Activated CD8-positive, alpha-beta T cell treated with anti-CD3 and anti-CD28 coated beads for 36 hours (primary cell): ENCODE measurements around the gene KIFC1. TPM values are rescaled to one million over a fixed set of nuclear protein-coding genes. Genes with fewer than 3 reads are reported as not detected.
A peak's percentile ranks its signal among the peaks of the same experiment; 100 is the strongest.

Source experiments
- ATAC-seq: fragments of 200-7000 bp; cut with Tn5 transposase; one replicate; pipeline ENCODE4 v1.10.0; 2021; ENCODE audit warnings: mild to moderate bottlenecking, moderate library complexity
- CTCF ChIA-PET: fragments of 350-600 bp; sonication (Branson Sonifier 250); formaldehyde crosslinking; loops from one replicate; lab custom pipeline; 2021; ENCODE audit warnings: antibody characterized with exemption; lab: Charles Lee
- POLR2A ChIA-PET: fragments of 350-600 bp; sonication (Branson Sonifier 250); formaldehyde crosslinking; loops from one replicate; lab custom pipeline; 2021; ENCODE audit warnings: antibody characterized with exemption; lab: Charles Lee
- DNase-seq: peaks from one replicate; pipeline ENCODE4 v3.0.0-alpha.2; 2020
- H3K27ac Mint-ChIP-seq: one replicate; pipeline ENCODE4 v1.8.0; 2021; ENCODE audit warnings: mild to moderate bottlenecking, mixed read lengths
- H3K27me3 Mint-ChIP-seq: one replicate; pipeline ENCODE4 v1.8.0; 2021; ENCODE audit warnings: mixed read lengths
- H3K36me3 Mint-ChIP-seq: one replicate; pipeline ENCODE4 v1.8.0; 2021; ENCODE audit warnings: low read depth, mixed read lengths
- H3K4me1 Mint-ChIP-seq: one replicate; pipeline ENCODE4 v1.8.0; 2021; ENCODE audit warnings: low read depth, mixed read lengths
- H3K4me3 Mint-ChIP-seq: one replicate; pipeline ENCODE4 v1.8.0; 2021; ENCODE audit warnings: mild to moderate bottlenecking, moderate library complexity, mixed read lengths
- H3K9me3 Mint-ChIP-seq: one replicate; pipeline ENCODE4 v1.8.0; 2021; ENCODE audit warnings: mixed read lengths
- CTCF ChIP-seq: fragments of 200-600 bp; IDR thresholded peaks from one replicate; pipeline ENCODE4 v1.8.0; 2022; ENCODE audit warnings: antibody characterized with exemption, mild to moderate bottlenecking
- intact Hi-C: fragments of 100-400 bp; cut with micrococcal nuclease; formaldehyde crosslinking; loops from one replicate; pipeline ENCODE4 v1.10.0; 2022
- total RNA-seq, 2 experiments: library from RNA; stranded (reverse); gene quantifications; one replicate each; pipeline ENCODE4 v1.2.3, GENCODE V29; 2021

KIFC1 gene
- total RNA-seq, 2 experiments from 2014 or later, result 93.4 to 96.0 TPM

- CTCF ChIA-PET, result interaction anchor here (1.1 to 2.1 kb wide), 2 partner anchors 18 to 41 kb away, joined by 3 to 11 read pairs; no protein-coding TSS in a partner anchor
- POLR2A ChIA-PET, result interaction anchor here (1.4 to 3.4 kb wide), 4 partner anchors 9 to 155 kb away, joined by 4 to 14 read pairs (median 8); partner anchors contain the start of gene B3GALT4
- Mint-ChIP-seq H3K4me3 (peak overlapping the region; percentile 88), H3K4me1 (peaks cover 58% of the 10 kb centered on the region), H3K36me3 (peaks cover 27% of the 10 kb centered on the region), H3K27me3 (no peaks in the 10 kb centered on the region), H3K9me3 (no peaks in the 10 kb centered on the region), H3K27ac (peak overlapping the region; percentile 61)
- TF ChIP-seq CTCF, result no peak
- peak; percentile 48 for DNase-seq
- ATAC-seq, result peak; percentile 19
- intact Hi-C loops, result no loop called here
Measured at GRCh38 chr6:33431880-33432541, 40.4 kb downstream of the KIFC1 start.

- H3K4me3 Mint-ChIP-seq, result peak overlapping the region; percentile 88
Measured at GRCh38 chr6:33432546-33432945, 40.9 kb downstream of the KIFC1 start.

GRCh38 chr6:33433001-33433543 lies 41.4 kb downstream of the KIFC1 start:
- no peak for TF ChIP-seq CTCF
- H3K4me1 Mint-ChIP-seq, result peaks cover 54% of the 10 kb centered on the region
- DNase-seq (no peak), ATAC-seq (no peak)
- H3K27me3 Mint-ChIP-seq, result no peaks in the 10 kb centered on the region
- intact Hi-C loops, result no loop called here
- POLR2A ChIA-PET, result interaction anchor here (1.3 kb wide), 1 partner anchor 8 kb away, joined by 3 read pairs; no protein-coding TSS in a partner anchor
- H3K36me3 Mint-ChIP-seq, result peaks cover 30% of the 10 kb centered on the region
- CTCF ChIA-PET, result no interaction called here
- peak overlapping the region; percentile 88 for H3K4me3 Mint-ChIP-seq
- H3K27ac Mint-ChIP-seq, result no peak overlapping the region
- H3K9me3 Mint-ChIP-seq, result no peaks in the 10 kb centered on the region

More at GRCh38 chr6:33432546-33432945, 40.9 kb downstream of the KIFC1 start:
- ATAC-seq (no peak), DNase-seq (no peak)
- ChIA-PET POLR2A (no interaction called here), CTCF (interaction anchor here (1.1 kb wide), 1 partner anchor 18 kb away, joined by 3 read pairs; no protein-coding TSS in a partner anchor)
- intact Hi-C loops, result no loop called here
- Mint-ChIP-seq H3K27me3 (no peaks in the 10 kb centered on the region), H3K4me1 (peaks cover 54% of the 10 kb centered on the region), H3K36me3 (peaks cover 30% of the 10 kb centered on the region), H3K27ac (peak overlapping the region; percentile 61), H3K9me3 (no peaks in the 10 kb centered on the region)
- no peak for TF ChIP-seq CTCF

- H3K36me3 Mint-ChIP-seq, result peaks cover 32% of the 10 kb centered on the region
- H3K27me3 Mint-ChIP-seq, result no peaks in the 10 kb centered on the region
- POLR2A ChIA-PET, result interaction anchor here (1.3 kb wide), 1 partner anchor 8 kb away, joined by 3 read pairs; no protein-coding TSS in a partner anchor
- H3K27ac Mint-ChIP-seq, result no peak overlapping the region
- TF ChIP-seq CTCF, result no peak
- no peak overlapping the region for H3K4me3 Mint-ChIP-seq
- intact Hi-C loops, result no loop called here
- no peaks in the 10 kb centered on the region for H3K9me3 Mint-ChIP-seq
- H3K4me1 Mint-ChIP-seq, result peaks cover 48% of the 10 kb centered on the region
- DNase-seq, result no peak
- CTCF ChIA-PET, result no interaction called here
- ATAC-seq, result no peak
Measured at GRCh38 chr6:33433544-33434191, 42.0 kb downstream of the KIFC1 start.
